A549 (cell line): ENCODE data around the gene CFAP119. TPM values are rescaled to one million over a fixed set of nuclear protein-coding genes. Genes with fewer than 3 reads are reported as not detected.
A peak's percentile ranks its signal among the peaks of the same experiment; 100 is the strongest.

Source experiments
- ATAC-seq, 2 experiments: fragments of 200-7000 bp in 1 of 2; fragments of >200 bp in 1 of 2; cut with Nextera tagmentation in 1 of 2; cut with Tn5 transposase in 1 of 2; 3 replicates each; pipeline versions ENCODE4 v1.8.0 to v1.9.1; 2018 to 2020; ENCODE audit warnings: mild to moderate bottlenecking in 1 of 2, moderate library complexity in 1 of 2
- CTCF ChIA-PET: fragments of 300-600 bp; sonication (Branson Sonifier 250); formaldehyde crosslinking; extraction: SDS; loops from one replicate; lab custom pipeline; 2021; ENCODE audit warnings: antibody characterized with exemption, inconsistent platforms; lab: Yijun Ruan, JAX
- POLR2A ChIA-PET: fragments of 350-600 bp; formaldehyde crosslinking; extraction: SDS; loops from one replicate; lab custom pipeline; 2021; ENCODE audit warnings: antibody characterized with exemption, inconsistent platforms; lab: Yijun Ruan, JAX
- DNase-seq, 2 experiments: peaks; one replicate each; pipeline versions ENCODE4 v3.0.0 to v3.0.0-alpha.2; 2011 to 2016; ENCODE audit warnings: low read depth in 1 of 2, low spot score in 1 of 2
- FAIRE-seq: peaks from 2 replicates; lab custom pipeline; 2011; peaks lifted over from hg19 to GRCh38; lab: Jason Lieb, UNC
- H3K27ac ChIP-seq, 2 experiments: fragments of >200 bp; sonication (Bioruptor Twin); formaldehyde crosslinking; 3 replicates each; pipeline ENCODE4 v1.5.1; 2016 to 2017
- H3K4me1 ChIP-seq: fragments of >200 bp; sonication (Bioruptor Twin); formaldehyde crosslinking; 3 replicates; pipeline ENCODE4 v1.6.1; 2016
- H3K4me2 ChIP-seq: fragments of >200 bp; sonication (Bioruptor Twin); formaldehyde crosslinking; 3 replicates; pipeline ENCODE4 v1.6.1; 2016
- H3K4me3 ChIP-seq: fragments of >200 bp; sonication (Bioruptor Twin); formaldehyde crosslinking; 3 replicates; pipeline ENCODE4 v1.5.1; 2016
- H3K9me3 ChIP-seq: fragments of >200 bp; sonication (Bioruptor Twin); formaldehyde crosslinking; 3 replicates; pipeline ENCODE4 v1.6.1; 2016
- BCL3 ChIP-seq: fragments of >200 bp; sonication (Bioruptor Twin); formaldehyde crosslinking; IDR thresholded peaks from 3 replicates; pipeline ENCODE4 v1.6.1; 2016
- CBX2 ChIP-seq: fragments of 200-600 bp; sonication (generic); IDR thresholded peaks from 2 replicates; pipeline ENCODE4 v1.6.1; 2016; ENCODE audit warnings: low read depth, mild to moderate bottlenecking, borderline replicate concordance
- CEBPB ChIP-seq, 2 experiments: fragments of >200 bp in 1 of 2; sonication (Bioruptor Twin) in 1 of 2; formaldehyde crosslinking in 1 of 2; IDR thresholded peaks; 2 replicates each; pipeline ENCODE4 v1.6.1; 2012 to 2016
- CHD4 ChIP-seq: fragments of 200-600 bp; sonication (generic); IDR thresholded peaks from 2 replicates; pipeline ENCODE4 v1.6.1; 2016; ENCODE audit warnings: antibody characterized with exemption, mild to moderate bottlenecking, borderline replicate concordance
- E2F6 ChIP-seq: IDR thresholded peaks from 2 replicates; pipeline ENCODE4 v1.6.1; 2012; ENCODE audit warnings: low read depth, borderline replicate concordance
- EHMT2 ChIP-seq: fragments of 200-600 bp; sonication (generic); IDR thresholded peaks from 2 replicates; pipeline ENCODE4 v1.6.1; 2016; ENCODE audit warnings: antibody characterized with exemption, low read depth, mild to moderate bottlenecking, moderate library complexity
- EP300 ChIP-seq, 2 experiments: fragments of >200 bp; sonication (Bioruptor Twin); formaldehyde crosslinking; IDR thresholded peaks; 2 replicates in 1 of 2; 3 replicates in 1 of 2; pipeline ENCODE4 v1.6.1; 2016 to 2017
- FOSB ChIP-seq: fragments of 250-450 bp; sonication (Bioruptor Pico); IDR thresholded peaks from 2 replicates; pipeline ENCODE4 v1.5.0; 2020; ENCODE audit warnings: mild to moderate bottlenecking, moderate library complexity
- FOSL2 ChIP-seq, 2 experiments: fragments of 450-650 bp in 1 of 2; fragments of >200 bp in 1 of 2; sonication (Bioruptor Twin) in 1 of 2; formaldehyde crosslinking; IDR thresholded peaks; 2 replicates each; pipeline versions ENCODE4 v1.5.0 to v1.6.1; 2016 to 2020; ENCODE audit warnings: mild to moderate bottlenecking in 1 of 2, moderate library complexity in 1 of 2
- FOXS1 ChIP-seq: fragments of 250-450 bp; sonication (Bioruptor Pico); IDR thresholded peaks from 2 replicates; pipeline ENCODE4 v1.5.0; 2020; ENCODE audit warnings: mild to moderate bottlenecking, moderate library complexity
- GATA3 ChIP-seq: IDR thresholded peaks from 2 replicates; pipeline ENCODE4 v1.6.1; 2012; ENCODE audit warnings: borderline replicate concordance
- HOXB13 ChIP-seq: fragments of 250-450 bp; sonication (Bioruptor Pico); IDR thresholded peaks from 2 replicates; pipeline ENCODE4 v1.5.0; 2020; ENCODE audit warnings: low read depth, mild to moderate bottlenecking, moderate library complexity
- JUNB ChIP-seq: fragments of >200 bp; sonication (Bioruptor Twin); formaldehyde crosslinking; IDR thresholded peaks from 2 replicates; pipeline ENCODE4 v1.6.1; 2016
- KDM1A ChIP-seq: fragments of 200-600 bp; sonication (generic); IDR thresholded peaks from 2 replicates; pipeline ENCODE4 v1.6.1; 2016; ENCODE audit warnings: low read depth, mild to moderate bottlenecking
- KDM5A ChIP-seq: fragments of 200-600 bp; sonication (generic); IDR thresholded peaks from 2 replicates; pipeline ENCODE4 v1.6.1; 2016; ENCODE audit warnings: antibody characterized with exemption, mild to moderate bottlenecking
- MAX ChIP-seq: IDR thresholded peaks from 2 replicates; pipeline ENCODE4 v1.6.1; 2012
- MYC ChIP-seq: IDR thresholded peaks from 2 replicates; pipeline ENCODE4 v1.6.1; 2012; ENCODE audit warnings: mild to moderate bottlenecking, inconsistent platforms, low read length, improper control_type of control experiment, borderline replicate concordance
- PHF8 ChIP-seq: fragments of 200-600 bp; sonication (generic); IDR thresholded peaks from 2 replicates; pipeline ENCODE4 v1.6.1; 2016; ENCODE audit warnings: low read depth, mild to moderate bottlenecking, antibody characterized with exemption, moderate library complexity, borderline replicate concordance
- POLR2A ChIP-seq: IDR thresholded peaks from 2 replicates; pipeline ENCODE4 v1.6.1; 2012; ENCODE audit warnings: mild to moderate bottlenecking, low read length
- RAD21 ChIP-seq, 2 experiments: fragments of >200 bp in 1 of 2; sonication (Bioruptor Twin) in 1 of 2; formaldehyde crosslinking in 1 of 2; IDR thresholded peaks in 1 of 2; conservative IDR thresholded peaks in 1 of 2; 2 replicates in 1 of 2; 3 replicates in 1 of 2; pipeline ENCODE4 v1.6.1; 2012 to 2018; ENCODE audit warnings: inconsistent platforms in 1 of 2
- RARB ChIP-seq: fragments of 250-450 bp; sonication (Bioruptor Pico); IDR thresholded peaks from 2 replicates; pipeline ENCODE4 v1.8.0; 2021; ENCODE audit warnings: mild to moderate bottlenecking, moderate library complexity
- RCOR1 ChIP-seq: fragments of 150-350 bp; IDR thresholded peaks from 2 replicates; pipeline ENCODE4 v1.6.1; 2014; ENCODE audit warnings: antibody characterized with exemption, low read length, low read depth
- SMC3 ChIP-seq: fragments of >200 bp; sonication (Bioruptor Twin); formaldehyde crosslinking; IDR thresholded peaks from 3 replicates; pipeline ENCODE4 v1.6.1; 2018; ENCODE audit warnings: inconsistent platforms
- SREBF2 ChIP-seq: fragments of 450-650 bp; IDR thresholded peaks from 2 replicates; pipeline ENCODE4 v1.6.1; 2014; ENCODE audit warnings: mild to moderate bottlenecking, moderate library complexity
- ZFP36 ChIP-seq: fragments of 450-650 bp; IDR thresholded peaks from 2 replicates; pipeline ENCODE4 v1.6.1; 2014; ENCODE audit warnings: borderline replicate concordance; ENCODE audit not compliant: partially characterized antibody
- ZNF302 ChIP-seq: fragments of 250-450 bp; sonication (Bioruptor Pico); IDR thresholded peaks from 2 replicates; pipeline ENCODE4 v1.9.0; 2021; ENCODE audit warnings: inconsistent platforms, mild to moderate bottlenecking, moderate library complexity
- ZSCAN20 ChIP-seq: fragments of 250-450 bp; sonication (Bioruptor Pico); IDR thresholded peaks from 2 replicates; pipeline ENCODE4 v1.8.0; 2022; ENCODE audit warnings: mild to moderate bottlenecking, moderate library complexity
- WGBS: methylation state at CpG from one replicate; pipeline ENCODE4 v1.1.6; 2017; ENCODE audit errors: missing lambda C conversion rate; 5-methylcytosine and 5-hydroxymethylcytosine counted together
- polyA plus RNA-seq, 4 experiments: library from polyadenylated mRNA; depleted of rRNA in 3 of 4; stranded (reverse); fragments of >200 nt; fragmentation: RNase III in 1 of 4; extraction: RNeasy Plus Mini Kit Qiagen cat#74134 plus additional on column Dnase treatment in 1 of 4; gene quantifications; 2 replicates in 3 of 4; 3 replicates in 1 of 4; pipeline ENCODE4 v1.2.3, GENCODE V29; 2011 to 2017

The CFAP119 gene
- polyA plus RNA-seq, 2 of the 4 experiments (the other 2 are of a cell fraction), result 4.5 to 9.5 TPM

- no peaks in the 10 kb centered on the region for H3K9me3 ChIP-seq
- H3K4me3 ChIP-seq, result peak overlapping the region; percentile 68
- no peak for TF ChIP-seq FOXS1 (CRISPR knock-in tag)
- TF ChIP-seq EP300 (IDR thresholded peaks at IDR 0.05), result no peak
- TF ChIP-seq MYC, result no peak
- no peak for TF ChIP-seq FOSB
- TF ChIP-seq CBX2, result no peak
- no peak for TF ChIP-seq SREBF2
- no peak for TF ChIP-seq EHMT2
- no peak for TF ChIP-seq CHD4
- TF ChIP-seq ZNF302 (CRISPR knock-in tag), result no peak
- no peak for TF ChIP-seq HOXB13 (CRISPR knock-in tag)
- TF ChIP-seq GATA3, result no peak
- TF ChIP-seq CEBPB (IDR thresholded peaks at IDR 0.05), result no peak
- no peak for TF ChIP-seq ZFP36
- no peak for TF ChIP-seq RCOR1
- TF ChIP-seq ZSCAN20 (CRISPR knock-in tag), result no peak
- TF ChIP-seq PHF8, result 0 out of 2 replicates have a peak, but pooled peaks have one; percentile 22
- no peak for TF ChIP-seq KDM5A
- TF ChIP-seq RAD21 (conservative IDR thresholded peaks at IDR 0.05 in 1 of 2, IDR thresholded peaks at IDR 0.05 in 1 of 2), result no peak
- TF ChIP-seq KDM1A, result 0 out of 2 replicates have a peak, but pooled peaks have one; percentile 52
- TF ChIP-seq RARB, result no peak
- TF ChIP-seq JUNB, result no peak
- no peak; the same call in 1 of the 2 replicates for TF ChIP-seq MAX
- TF ChIP-seq E2F6, result peak; percentile 3; the same call in 1 of the 2 replicates
- no peak for TF ChIP-seq FOSL2 (IDR thresholded peaks at IDR 0.05)
- no peak for TF ChIP-seq FOSL2 (CRISPR knock-in tag; IDR thresholded peaks at IDR 0.05)
- no peak for TF ChIP-seq POLR2A
- TF ChIP-seq BCL3, result no peak
- TF ChIP-seq SMC3, result no peak
- TF ChIP-seq, all 56 proteins: peak for 3
- FAIRE-seq, result no peak
- Histone ChIP-seq H3K4me2 (peak overlapping the region; percentile 98), H3K4me1 (peaks cover 19% of the 10 kb centered on the region), H3K27ac (peak overlapping the region; percentile 63 to 82)
- ATAC-seq, result peak; percentile 48 to 70
- WGBS, result 7% methylated on average over 33 of the region's 64 CpGs
- CTCF ChIA-PET, result interaction anchor here (1.1 kb wide), 1 partner anchor 10 kb away, joined by 4 read pairs; no protein-coding TSS in a partner anchor
- DNase-seq, result no peak
- POLR2A ChIA-PET, result interaction anchor here (1.0 to 1.2 kb wide), 2 partner anchors 13 to 14 kb away, joined by 3 read pairs; partner anchors contain the start of gene PHKG2
These were observed 385 bp downstream of the CFAP119 start for GRCh38 chr16:30761427-30761927.
